Spleen (tissue), 11 donors: ENCODE results near the gene MYL3. TPM values are rescaled to one million over a fixed set of nuclear protein-coding genes. Genes with fewer than 3 reads are reported as not detected.

Experiments
- DNase-seq: peaks from one replicate; pipeline ENCODE4 v3.0.0-alpha.2; 2020
- H3K27ac ChIP-seq, 8 donors: fragments of 200-600 bp; sonication (generic) in 7 of 8; 1 replicate in 4 of 8; 2 replicates in 4 of 8; pipeline versions ENCODE4 v1.5.0 to v1.8.0; 2016 to 2021; ENCODE audit warnings: inconsistent platforms in 4 of 8, mild to moderate bottlenecking in 4 of 8, moderate library complexity in 1 of 8
- H3K27me3 ChIP-seq, 7 donors: fragments of 200-600 bp; sonication (generic) in 6 of 7; replicated peaks in 1 of 7; 1 replicate in 4 of 7; 2 replicates in 3 of 7; pipeline versions ENCODE4 v1.5.0 to v1.8.0; 2016 to 2021; ENCODE audit warnings: inconsistent platforms in 3 of 7, mild to moderate bottlenecking in 1 of 7
- H3K36me3 ChIP-seq, 6 donors: fragments of 200-600 bp; sonication (generic) in 5 of 6; 1 replicate in 4 of 6; 2 replicates in 2 of 6; pipeline versions ENCODE4 v1.5.0 to v1.8.0; 2016 to 2021; ENCODE audit warnings: inconsistent platforms in 2 of 6
- H3K4me1 ChIP-seq, 6 donors: fragments of 200-600 bp; sonication (generic) in 5 of 6; 1 replicate in 3 of 6; 2 replicates in 3 of 6; pipeline versions ENCODE4 v1.5.0 to v1.8.0; 2016 to 2021; ENCODE audit warnings: inconsistent platforms in 3 of 6
- H3K4me3 ChIP-seq, 8 donors: fragments of 200-600 bp; sonication (generic) in 7 of 8; 1 replicate in 4 of 8; 2 replicates in 4 of 8; pipeline versions ENCODE4 v1.5.0 to v1.8.0; 2016 to 2021; ENCODE audit warnings: inconsistent platforms in 4 of 8, mild to moderate bottlenecking in 4 of 8, moderate library complexity in 2 of 8
- H3K9me3 ChIP-seq, 8 donors: fragments of 200-600 bp; sonication (generic) in 7 of 8; 1 replicate in 4 of 8; 2 replicates in 4 of 8; pipeline versions ENCODE4 v1.5.0 to v1.8.0; 2016 to 2021; ENCODE audit warnings: inconsistent platforms in 4 of 8
- POLR2A ChIP-seq, 3 donors: fragments of 450-650 bp; IDR thresholded peaks; one replicate each; pipeline ENCODE4 v1.5.1; 2017; ENCODE audit warnings: antibody characterized with exemption in 3 of 3, mild to moderate bottlenecking in 1 of 3
- POLR2AphosphoS5 ChIP-seq, 3 donors: sonication (generic); formaldehyde crosslinking; IDR thresholded peaks; one replicate each; pipeline ENCODE4 v1.5.1; 2017; ENCODE audit warnings: antibody characterized with exemption in 3 of 3
- WGBS, 5 donors: extraction: QIAGEN DNeasy Blood & Tissue Kit in 3 of 5; methylation state at CpG; one replicate each; pipeline versions ENCODE4 v1.1.5 to v1.1.7; 2013 to 2018; 5-methylcytosine and 5-hydroxymethylcytosine counted together
- intact Hi-C: fragments of 100-400 bp; cut with DNase I; formaldehyde crosslinking; loops from one replicate; pipeline ENCODE4 v1.15.0; 2023; ENCODE audit warnings: low total_unique reads
- polyA plus RNA-seq, 3 donors: library from polyadenylated mRNA; stranded (reverse); fragments of 200-250 nt; gene quantifications; one replicate each; pipeline ENCODE4 v1.2.1, GENCODE V29; 2013
- total RNA-seq, 7 donors: library from RNA; depleted of rRNA in 3 of 7; stranded (reverse); fragments of >200 nt in 3 of 7; fragmentation: NEBNext Ultra II Directional in 4 of 7; extraction: Animal tissue kit (Norgen Biotek cat#: 25700) in 4 of 7; gene quantifications; one replicate each; pipeline versions ENCODE4 v1.1.0 to v1.2.1, GENCODE V29; 2016 to 2021
- TF ChIP-seq, protein P1 (sequence below), 11 experiments: fragments of 200-600 bp in 7 of 11; fragments of 450-650 bp in 4 of 11; sonication (generic) in 4 of 11; IDR thresholded peaks in 8 of 11; conservative IDR thresholded peaks in 3 of 11; 1 replicate in 7 of 11; 2 replicates in 4 of 11; pipeline versions ENCODE4 v1.4.0 to v1.8.0; 2016 to 2021; ENCODE audit warnings: antibody characterized with exemption in 11 of 11, inconsistent platforms in 4 of 11, mild to moderate bottlenecking in 1 of 11
- donor health status: healthy with polysubstance abuse.
- donor health status: DM: no; HTN: no; CAD: no; lungs with moderate emphysema.
- donor health status: DM: no; HTN: no; CAD: no.
- donor health status: Bipolar disorder and iron deficiency.
- donor health status: healthy.
- donor health status: DM: no; HTN: no; CAD: no.
- donor health status: DM: yes; HTN: yes; CAD: no.

The MYL3 gene
- total and polyA plus RNA-seq, 10 donors, result 1.9 to 16.2 (median 6.0) TPM

DNA sequence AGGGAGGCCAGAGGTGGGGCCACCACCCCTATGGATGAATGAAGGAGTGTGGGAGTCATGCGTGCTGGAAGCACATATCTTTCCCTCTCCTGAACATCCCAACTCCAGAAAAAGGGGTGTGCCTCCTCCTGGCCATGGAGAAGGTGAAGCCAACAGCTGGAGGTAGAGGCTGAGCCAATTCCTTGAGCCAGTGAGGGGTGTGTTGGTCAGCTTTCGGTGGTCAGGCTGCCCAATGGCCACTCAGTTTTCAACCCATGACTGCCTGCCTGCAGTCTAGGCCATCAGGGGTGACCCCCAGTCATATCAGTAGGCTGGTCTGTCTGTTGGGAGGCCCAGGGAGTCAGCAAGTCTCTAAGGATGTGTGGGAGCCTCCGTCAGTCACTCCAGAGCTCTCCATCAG, 27.9 kb upstream of the MYL3 start:
- H3K27ac ChIP-seq, result peak overlapping the region in 1 of 8 donors; percentile 32
- peaks cover 0 to 77% (median 4%) of the 10 kb centered on the region in 7 donors for H3K27me3 ChIP-seq
- H3K4me1 ChIP-seq, result peaks cover 6 to 74% (median 27%) of the 10 kb centered on the region in 6 donors
- DNase-seq, result no peak
- intact Hi-C loops, result no loop called here
- no peak overlapping the region for H3K4me3 ChIP-seq
- no peaks in the 10 kb centered on the region for H3K9me3 ChIP-seq
- no peaks in the 10 kb centered on the region for H3K36me3 ChIP-seq
- 79 to 86% (median 82%) methylated on average over 3 of the region's 3 CpGs for WGBS, 5 donors
- TF ChIP-seq POLR2A (IDR thresholded peaks at IDR 0.05) (no peak), POLR2AphosphoS5 (IDR thresholded peaks at IDR 0.05) (no peak)
- TF ChIP-seq, protein P1, sequence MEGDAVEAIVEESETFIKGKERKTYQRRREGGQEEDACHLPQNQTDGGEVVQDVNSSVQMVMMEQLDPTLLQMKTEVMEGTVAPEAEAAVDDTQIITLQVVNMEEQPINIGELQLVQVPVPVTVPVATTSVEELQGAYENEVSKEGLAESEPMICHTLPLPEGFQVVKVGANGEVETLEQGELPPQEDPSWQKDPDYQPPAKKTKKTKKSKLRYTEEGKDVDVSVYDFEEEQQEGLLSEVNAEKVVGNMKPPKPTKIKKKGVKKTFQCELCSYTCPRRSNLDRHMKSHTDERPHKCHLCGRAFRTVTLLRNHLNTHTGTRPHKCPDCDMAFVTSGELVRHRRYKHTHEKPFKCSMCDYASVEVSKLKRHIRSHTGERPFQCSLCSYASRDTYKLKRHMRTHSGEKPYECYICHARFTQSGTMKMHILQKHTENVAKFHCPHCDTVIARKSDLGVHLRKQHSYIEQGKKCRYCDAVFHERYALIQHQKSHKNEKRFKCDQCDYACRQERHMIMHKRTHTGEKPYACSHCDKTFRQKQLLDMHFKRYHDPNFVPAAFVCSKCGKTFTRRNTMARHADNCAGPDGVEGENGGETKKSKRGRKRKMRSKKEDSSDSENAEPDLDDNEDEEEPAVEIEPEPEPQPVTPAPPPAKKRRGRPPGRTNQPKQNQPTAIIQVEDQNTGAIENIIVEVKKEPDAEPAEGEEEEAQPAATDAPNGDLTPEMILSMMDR (IDR thresholded peaks at IDR 0.05 in 8 of 11, conservative IDR thresholded peaks at IDR 0.05 in 3 of 11), result no peak

DNA sequence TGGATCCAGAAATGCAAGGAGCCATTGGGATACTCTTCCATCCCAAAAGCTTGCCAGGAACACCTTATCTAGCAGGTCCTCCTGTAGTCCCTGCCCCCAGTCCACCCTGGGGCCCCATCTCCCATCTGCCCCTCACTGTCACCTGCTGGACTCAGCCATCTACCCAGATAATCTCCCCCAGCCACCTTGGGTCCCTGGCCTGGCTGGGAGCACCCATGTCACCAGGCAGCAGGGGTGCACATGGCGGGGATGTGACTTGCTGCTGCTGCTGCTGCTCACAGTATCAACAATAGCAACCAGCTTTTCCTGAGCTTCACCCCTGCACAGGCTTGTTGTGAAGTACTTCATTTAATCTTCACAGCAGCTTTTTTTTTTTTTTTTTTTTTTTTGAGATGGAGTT, 26.9 kb upstream of the MYL3 start:
- intact Hi-C loops, result no loop called here
- Histone ChIP-seq H3K27me3 (peaks cover 0 to 79% (median 4%) of the 10 kb centered on the region in 7 donors), H3K4me1 (peaks cover 6 to 72% (median 27%) of the 10 kb centered on the region in 6 donors), H3K36me3 (no peaks in the 10 kb centered on the region), H3K9me3 (no peaks in the 10 kb centered on the region), H3K27ac (peak overlapping the region in 2 of 8 donors; percentile 21 to 35), H3K4me3 (no peak overlapping the region)
- 73 to 100% (median 100%) methylated on average over 1 of the region's 1 CpG for WGBS, 5 donors
- DNase-seq, result no peak
- no peak for TF ChIP-seq POLR2A (IDR thresholded peaks at IDR 0.05)
- TF ChIP-seq, protein P1 (IDR thresholded peaks at IDR 0.05 in 8 of 11, conservative IDR thresholded peaks at IDR 0.05 in 3 of 11), result no peak
- no peak for TF ChIP-seq POLR2AphosphoS5 (IDR thresholded peaks at IDR 0.05)

DNA sequence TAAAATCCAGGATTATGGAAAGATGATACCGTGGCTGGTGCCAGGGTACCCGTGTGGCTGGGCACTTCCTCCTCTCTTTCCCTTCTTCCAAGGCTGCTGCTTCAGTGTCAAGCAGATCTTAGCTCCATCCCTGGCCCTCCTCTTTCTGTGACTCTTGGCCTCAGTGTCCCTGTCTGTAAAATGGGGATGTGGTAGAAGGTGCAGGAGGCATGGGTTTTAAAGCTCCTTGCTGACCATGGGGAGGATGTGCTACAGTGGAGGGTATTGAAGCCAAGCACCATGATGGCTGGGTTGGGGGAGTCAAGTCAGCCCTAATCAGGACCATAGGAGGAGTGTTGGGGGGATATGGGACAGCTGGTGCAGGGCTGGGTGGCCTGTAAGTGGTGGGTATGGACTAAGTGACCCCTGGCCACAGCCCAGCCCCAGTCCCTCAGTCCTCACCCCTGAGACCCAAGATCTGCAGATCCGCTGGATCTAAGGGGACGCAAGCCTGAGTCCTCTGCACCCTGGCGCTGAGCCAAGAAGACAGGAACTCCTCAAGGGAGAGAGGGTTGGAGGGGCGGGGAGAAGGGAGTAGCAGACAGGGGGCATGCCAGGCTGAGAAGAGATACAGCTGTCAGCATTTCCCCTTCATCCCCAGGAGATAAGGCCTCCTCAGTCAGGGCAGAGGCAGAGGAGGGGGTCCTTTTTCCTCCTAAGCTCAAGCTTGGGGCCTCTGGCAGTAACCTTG, 26.3 kb upstream of the MYL3 start:
- no peaks in the 10 kb centered on the region for H3K36me3 ChIP-seq
- TF ChIP-seq POLR2AphosphoS5 (IDR thresholded peaks at IDR 0.05) (peak in 1 of 3 donors; percentile 46), POLR2A (IDR thresholded peaks at IDR 0.05) (no peak)
- intact Hi-C loops, result no loop called here
- H3K4me3 ChIP-seq, result no peak overlapping the region
- peaks cover 0 to 78% (median 6%) of the 10 kb centered on the region in 7 donors for H3K27me3 ChIP-seq
- whole genome bisulfite sequencing, 5 donors, result 31 to 46% (median 39%) methylated on average over 6 of the region's 6 CpGs
- peaks cover 6 to 70% (median 27%) of the 10 kb centered on the region in 6 donors for H3K4me1 ChIP-seq
- DNase-seq, result no peak
- peak overlapping the region in 4 of 8 donors; percentile 8 to 35 (median 27) for H3K27ac ChIP-seq
- no peaks in the 10 kb centered on the region for H3K9me3 ChIP-seq

DNA sequence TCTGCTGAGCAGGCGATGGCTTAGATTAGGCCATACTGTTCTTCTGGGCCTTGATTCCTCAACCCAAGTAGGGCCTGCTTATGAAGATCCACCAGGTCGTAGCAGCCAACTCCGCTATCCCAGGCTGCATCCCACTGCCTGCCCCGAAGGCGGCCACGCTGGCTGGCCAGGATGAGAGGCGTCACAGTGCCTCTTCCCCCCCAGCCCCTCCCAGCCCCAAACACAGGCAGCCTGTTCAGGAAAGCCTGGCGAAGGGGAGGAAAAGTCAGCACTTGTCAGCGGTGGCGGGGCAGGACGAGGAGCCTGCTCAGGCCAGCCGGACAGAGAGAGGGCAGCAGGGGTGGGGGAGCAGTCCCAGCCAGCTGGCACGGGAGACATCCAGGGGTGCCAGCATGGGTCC, 25.5 kb upstream of the MYL3 start:
- intact Hi-C loops, result no loop called here
- Histone ChIP-seq H3K27ac (peak overlapping the region in 4 of 8 donors; percentile 8 to 33 (median 18)), H3K9me3 (no peaks in the 10 kb centered on the region), H3K36me3 (no peaks in the 10 kb centered on the region), H3K27me3 (peaks cover 0 to 80% (median 15%) of the 10 kb centered on the region in 7 donors), H3K4me3 (no peak overlapping the region), H3K4me1 (peaks cover 6 to 66% (median 28%) of the 10 kb centered on the region in 6 donors)
- peak in 2 of 3 donors; percentile 52 to 55 for TF ChIP-seq POLR2AphosphoS5 (IDR thresholded peaks at IDR 0.05)
- TF ChIP-seq, protein P1 (IDR thresholded peaks at IDR 0.05 in 8 of 11, conservative IDR thresholded peaks at IDR 0.05 in 3 of 11), result no peak
- WGBS, 5 donors, result 72 to 83% (median 76%) methylated on average over 13 of the region's 13 CpGs
- DNase-seq, result no peak
